ENCODE results near the gene AOPEP.

DNA sequence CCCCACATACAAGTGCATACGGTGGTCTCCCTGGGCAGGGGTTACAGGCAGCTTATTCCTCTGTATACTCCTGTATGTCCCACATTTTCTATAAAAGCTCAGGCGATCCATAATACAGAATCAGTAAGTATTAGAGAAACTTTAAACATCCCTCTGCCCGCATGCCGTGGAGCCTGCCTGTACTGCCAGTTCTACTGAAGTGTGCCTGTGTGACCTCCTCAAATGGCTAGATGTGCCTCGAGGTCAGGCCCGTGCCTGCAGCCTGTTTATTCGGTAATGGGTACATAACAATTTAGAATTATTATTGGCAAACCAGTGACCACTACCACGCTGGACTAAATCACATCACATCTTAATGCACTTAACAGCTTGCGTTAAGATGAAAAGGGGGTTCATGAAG is 400.2 kb downstream of the AOPEP start:
- TF ChIP-seq, protein P1, sequence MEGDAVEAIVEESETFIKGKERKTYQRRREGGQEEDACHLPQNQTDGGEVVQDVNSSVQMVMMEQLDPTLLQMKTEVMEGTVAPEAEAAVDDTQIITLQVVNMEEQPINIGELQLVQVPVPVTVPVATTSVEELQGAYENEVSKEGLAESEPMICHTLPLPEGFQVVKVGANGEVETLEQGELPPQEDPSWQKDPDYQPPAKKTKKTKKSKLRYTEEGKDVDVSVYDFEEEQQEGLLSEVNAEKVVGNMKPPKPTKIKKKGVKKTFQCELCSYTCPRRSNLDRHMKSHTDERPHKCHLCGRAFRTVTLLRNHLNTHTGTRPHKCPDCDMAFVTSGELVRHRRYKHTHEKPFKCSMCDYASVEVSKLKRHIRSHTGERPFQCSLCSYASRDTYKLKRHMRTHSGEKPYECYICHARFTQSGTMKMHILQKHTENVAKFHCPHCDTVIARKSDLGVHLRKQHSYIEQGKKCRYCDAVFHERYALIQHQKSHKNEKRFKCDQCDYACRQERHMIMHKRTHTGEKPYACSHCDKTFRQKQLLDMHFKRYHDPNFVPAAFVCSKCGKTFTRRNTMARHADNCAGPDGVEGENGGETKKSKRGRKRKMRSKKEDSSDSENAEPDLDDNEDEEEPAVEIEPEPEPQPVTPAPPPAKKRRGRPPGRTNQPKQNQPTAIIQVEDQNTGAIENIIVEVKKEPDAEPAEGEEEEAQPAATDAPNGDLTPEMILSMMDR (IDR thresholded peaks at IDR 0.05 in 8 of 11, conservative IDR thresholded peaks at IDR 0.05 in 3 of 11) = no peak
- TF ChIP-seq POLR2A (IDR thresholded peaks at IDR 0.05) (no peak), POLR2AphosphoS5 (IDR thresholded peaks at IDR 0.05) (no peak)

Data from spleen (tissue), 7 donors.